Measurements from ENCODE around the gene GPC2.

DNA sequence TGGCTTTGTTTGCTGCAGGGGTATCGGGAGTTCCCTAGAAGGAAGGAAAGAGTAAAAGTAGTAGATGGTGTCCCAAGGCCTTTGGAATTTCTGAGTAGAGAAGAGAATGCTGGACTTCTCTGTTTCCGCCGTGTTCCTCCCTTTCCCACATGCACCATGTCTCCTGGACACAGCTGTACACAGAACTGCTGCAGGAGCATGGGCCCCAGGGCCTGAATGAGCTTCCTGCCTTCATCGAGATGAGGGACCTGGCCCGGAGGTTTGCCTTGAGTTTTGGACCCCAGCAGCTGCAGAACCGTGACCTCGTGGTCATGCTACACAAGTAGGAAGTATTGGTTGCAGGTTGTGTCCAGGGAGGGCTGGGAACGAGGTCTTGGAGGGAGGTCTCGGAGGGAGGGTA is 27.3 kb upstream of the GPC2 start:
- TF ChIP-seq, protein P1, sequence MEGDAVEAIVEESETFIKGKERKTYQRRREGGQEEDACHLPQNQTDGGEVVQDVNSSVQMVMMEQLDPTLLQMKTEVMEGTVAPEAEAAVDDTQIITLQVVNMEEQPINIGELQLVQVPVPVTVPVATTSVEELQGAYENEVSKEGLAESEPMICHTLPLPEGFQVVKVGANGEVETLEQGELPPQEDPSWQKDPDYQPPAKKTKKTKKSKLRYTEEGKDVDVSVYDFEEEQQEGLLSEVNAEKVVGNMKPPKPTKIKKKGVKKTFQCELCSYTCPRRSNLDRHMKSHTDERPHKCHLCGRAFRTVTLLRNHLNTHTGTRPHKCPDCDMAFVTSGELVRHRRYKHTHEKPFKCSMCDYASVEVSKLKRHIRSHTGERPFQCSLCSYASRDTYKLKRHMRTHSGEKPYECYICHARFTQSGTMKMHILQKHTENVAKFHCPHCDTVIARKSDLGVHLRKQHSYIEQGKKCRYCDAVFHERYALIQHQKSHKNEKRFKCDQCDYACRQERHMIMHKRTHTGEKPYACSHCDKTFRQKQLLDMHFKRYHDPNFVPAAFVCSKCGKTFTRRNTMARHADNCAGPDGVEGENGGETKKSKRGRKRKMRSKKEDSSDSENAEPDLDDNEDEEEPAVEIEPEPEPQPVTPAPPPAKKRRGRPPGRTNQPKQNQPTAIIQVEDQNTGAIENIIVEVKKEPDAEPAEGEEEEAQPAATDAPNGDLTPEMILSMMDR (IDR thresholded peaks at IDR 0.05): no peak
- TF ChIP-seq PHF8 (IDR thresholded peaks at IDR 0.05; ENCODE audit: borderline replicate concordance, low read depth) (no peak), ESRRA (IDR thresholded peaks at IDR 0.05; ENCODE audit: borderline replicate concordance, low read length) (no peak)
